RWPE1 (cell line): ENCODE measurements around the gene LCK.

Experiments used
- CTCF ChIA-PET: fragments of 350-600 bp; sonication (Branson Sonifier 250); formaldehyde crosslinking; extraction: SDS; loops from one replicate; lab custom pipeline; 2021; lab: Yijun Ruan, JAX
- POLR2A ChIA-PET: fragments of 400-600 bp; formaldehyde crosslinking; extraction: SDS; loops from one replicate; lab custom pipeline; 2020; ENCODE audit warnings: antibody characterized with exemption; ENCODE audit not compliant: low non-redundant PET; lab: Yijun Ruan, JAX
- DNase-seq: peaks from one replicate; pipeline ENCODE4 v3.0.0; 2012; ENCODE audit warnings: low spot score
- H3K27ac ChIP-seq: fragments of 450-650 bp; 2 replicates; pipeline ENCODE4 v1.5.1; 2017
- CTCF ChIP-seq: fragments of 450-650 bp; conservative IDR thresholded peaks from 2 replicates; pipeline ENCODE4 v1.5.1; 2017; ENCODE audit warnings: low read depth, mild to moderate bottlenecking

Gene LCK

DNA sequence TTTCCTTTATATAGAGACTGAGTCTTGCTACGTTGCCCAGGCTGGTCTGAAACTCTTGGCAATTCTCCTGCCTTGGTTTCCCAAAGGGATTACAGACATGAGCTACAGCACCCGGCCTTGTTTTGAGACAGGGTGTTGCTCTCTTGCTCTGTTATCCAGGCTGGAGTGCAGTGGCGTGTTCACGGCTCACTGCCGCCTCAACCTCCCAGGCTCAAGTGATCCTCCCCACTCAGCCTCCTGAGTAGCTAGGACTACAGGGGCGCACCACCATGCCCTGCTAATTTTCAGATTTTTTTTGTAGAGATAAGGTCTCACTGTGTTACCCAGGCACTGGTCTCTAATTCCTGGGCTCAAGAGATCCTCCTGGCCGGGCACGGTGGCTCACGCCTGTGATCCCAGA is 14.8 kb downstream of the LCK start:
- no peak for TF ChIP-seq CTCF
- ChIA-PET POLR2A (no interaction called here), CTCF (interaction anchor here (0.6 kb wide), 2 partner anchors 9 to 68 kb away, joined by 3 to 4 read pairs; no protein-coding TSS in a partner anchor)
- DNase-seq = no peak
- no peak overlapping the region for H3K27ac ChIP-seq

DNA sequence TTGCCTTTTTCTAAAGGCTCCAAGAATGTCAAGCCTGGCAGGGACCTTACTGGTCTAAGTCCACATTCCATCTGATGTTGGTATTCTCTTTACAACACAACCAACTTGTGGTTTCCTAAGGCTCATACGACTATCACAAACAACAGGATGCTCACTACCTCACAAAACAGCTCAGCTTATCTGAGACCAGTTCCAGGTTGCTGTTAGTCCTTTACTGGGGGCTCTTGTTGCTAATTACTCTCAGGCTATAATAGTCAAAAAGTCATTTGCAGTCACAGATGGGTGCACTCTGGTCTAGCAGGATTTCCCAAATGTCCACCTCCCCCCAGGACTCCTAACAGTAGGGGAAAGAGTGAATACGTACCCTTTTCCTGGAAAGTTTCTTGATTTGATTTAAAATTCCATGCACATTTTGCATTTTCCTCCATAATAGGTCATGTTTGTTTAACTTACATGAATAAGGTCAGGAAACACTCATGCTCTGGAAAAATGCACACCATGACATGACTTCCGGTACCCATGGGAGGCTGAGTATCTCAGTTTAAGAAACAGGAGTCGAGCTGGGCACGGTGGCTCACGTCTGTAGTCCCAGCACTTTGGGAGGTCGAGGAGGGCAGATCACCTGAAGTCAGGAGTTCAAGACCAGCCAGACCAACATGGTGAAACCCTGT is 16.0 kb downstream of the LCK start:
- H3K27ac ChIP-seq = no peak overlapping the region
- no peak for DNase-seq
- ChIA-PET CTCF (interaction anchor here (0.6 kb wide), 1 partner anchor 11 kb away, joined by 4 read pairs; no protein-coding TSS in a partner anchor), POLR2A (no interaction called here)
- TF ChIP-seq CTCF = no peak

DNA sequence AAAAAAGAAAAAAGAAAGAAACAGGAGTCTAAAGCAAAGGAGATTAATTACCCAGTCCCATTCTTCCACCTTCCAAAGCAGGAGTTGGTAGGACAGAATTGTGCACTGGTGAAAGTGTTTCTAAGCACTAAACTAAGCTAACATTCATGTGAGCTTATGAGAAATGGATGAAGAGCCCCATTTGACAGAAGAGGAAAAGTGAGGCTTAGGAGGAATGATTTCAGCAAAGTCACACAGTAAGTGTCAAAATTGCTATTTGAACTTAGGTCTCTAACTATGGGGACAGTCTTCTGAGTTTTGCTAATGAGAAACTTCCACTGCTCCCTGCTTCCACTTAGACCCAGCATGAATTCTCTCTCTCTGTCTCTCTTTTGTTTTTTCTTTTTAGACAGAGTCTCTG is 18.7 kb downstream of the LCK start:
- no peak overlapping the region for H3K27ac ChIP-seq
- CTCF ChIA-PET = no interaction called here
- POLR2A ChIA-PET = no interaction called here
- TF ChIP-seq CTCF = no peak
- DNase-seq = no peak

- ChIA-PET POLR2A (no interaction called here), CTCF (interaction anchor here (0.8 kb wide), 1 partner anchor 24 kb away, joined by 3 read pairs; no protein-coding TSS in a partner anchor)
- no peak for TF ChIP-seq CTCF
- H3K27ac ChIP-seq = no peak overlapping the region
- no peak for DNase-seq
Measured at GRCh38 chr1:32272557-32273390, 21.7 kb downstream of the LCK start.

DNA sequence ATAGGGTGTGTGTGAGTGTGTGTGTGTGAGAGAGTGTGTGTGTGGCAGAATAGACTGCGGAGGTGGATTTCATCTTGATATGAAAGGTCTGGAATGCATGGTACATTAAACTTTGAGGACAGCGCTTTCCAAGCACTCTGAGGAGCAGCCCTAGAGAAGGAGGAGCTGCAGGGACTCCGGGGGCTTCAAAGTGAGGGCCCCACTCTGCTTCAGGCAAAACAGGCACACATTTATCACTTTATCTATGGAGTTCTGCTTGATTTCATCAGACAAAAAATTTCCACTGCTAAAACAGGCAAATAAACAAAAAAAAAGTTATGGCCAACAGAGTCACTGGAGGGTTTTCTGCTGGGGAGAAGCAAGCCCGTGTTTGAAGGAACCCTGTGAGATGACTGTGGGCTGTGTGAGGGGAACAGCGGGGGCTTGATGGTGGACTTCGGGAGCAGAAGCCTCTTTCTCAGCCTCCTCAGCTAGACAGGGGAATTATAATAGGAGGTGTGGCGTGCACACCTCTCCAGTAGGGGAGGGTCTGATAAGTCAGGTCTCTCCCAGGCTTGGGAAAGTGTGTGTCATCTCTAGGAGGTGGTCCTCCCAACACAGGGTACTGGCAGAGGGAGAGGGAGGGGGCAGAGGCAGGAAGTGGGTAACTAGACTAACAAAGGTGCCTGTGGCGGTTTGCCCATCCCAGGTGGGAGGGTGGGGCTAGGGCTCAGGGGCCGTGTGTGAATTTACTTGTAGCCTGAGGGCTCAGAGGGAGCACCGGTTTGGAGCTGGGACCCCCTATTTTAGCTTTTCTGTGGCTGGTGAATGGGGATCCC is 22.5 kb downstream of the LCK start:
- CTCF ChIA-PET = no interaction called here
- no peak for TF ChIP-seq CTCF
- DNase-seq = peak; percentile 71
- POLR2A ChIA-PET = no interaction called here
- no peak overlapping the region for H3K27ac ChIP-seq
